HG03135 (cell line): ENCODE results near the gene ANO2.

Experiments used
- ATAC-seq: cut with Tn5 transposase; IDR thresholded peaks from one replicate; pipeline ENCODE4 v1.9.1; 2021; ENCODE audit warnings: mild to moderate bottlenecking, moderate library complexity; ENCODE audit not compliant: unreplicated experiment

ANO2 gene

DNA sequence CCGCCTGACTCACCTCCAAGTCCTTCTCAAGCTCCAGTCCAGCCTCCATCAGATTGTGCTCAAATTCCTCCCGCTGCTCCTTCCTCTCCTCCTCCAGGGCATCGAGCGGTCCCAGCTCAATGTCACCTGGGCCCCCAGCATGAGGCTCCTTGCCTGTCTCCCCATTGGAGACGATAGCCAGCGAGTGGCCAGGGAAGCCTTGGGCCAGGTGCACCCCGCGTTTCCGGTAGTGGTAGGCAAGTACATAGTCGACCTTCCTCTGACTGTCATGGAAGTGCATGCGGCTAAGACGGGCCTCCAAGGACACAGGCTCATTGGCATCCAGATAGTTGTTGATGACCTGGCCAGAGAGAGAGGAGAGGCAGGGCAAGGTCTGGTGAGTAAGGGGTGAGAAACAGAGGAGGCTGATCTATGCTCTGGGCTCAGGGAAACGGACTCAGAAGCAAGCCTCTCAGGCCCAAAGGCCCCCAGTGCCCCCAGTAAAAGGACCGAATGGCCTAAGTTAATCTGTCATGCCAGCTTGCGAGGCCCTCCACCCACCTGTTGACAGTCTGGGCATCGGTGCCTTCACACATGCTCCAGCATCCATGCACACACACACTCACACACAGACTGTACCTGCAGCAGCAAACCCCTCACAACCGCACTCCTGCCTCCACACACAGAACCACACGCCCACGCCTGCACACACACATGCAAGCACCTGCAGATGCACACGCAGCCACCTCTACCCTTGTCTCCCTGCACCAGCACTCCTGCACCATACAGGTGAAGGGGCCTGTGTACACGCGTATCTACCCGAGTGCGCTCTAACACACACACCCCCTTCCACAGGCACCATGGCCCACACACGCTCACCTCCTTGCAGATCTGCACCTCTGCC, 23.8 kb downstream of the ANO2 start:
- ATAC-seq, result no peak

DNA sequence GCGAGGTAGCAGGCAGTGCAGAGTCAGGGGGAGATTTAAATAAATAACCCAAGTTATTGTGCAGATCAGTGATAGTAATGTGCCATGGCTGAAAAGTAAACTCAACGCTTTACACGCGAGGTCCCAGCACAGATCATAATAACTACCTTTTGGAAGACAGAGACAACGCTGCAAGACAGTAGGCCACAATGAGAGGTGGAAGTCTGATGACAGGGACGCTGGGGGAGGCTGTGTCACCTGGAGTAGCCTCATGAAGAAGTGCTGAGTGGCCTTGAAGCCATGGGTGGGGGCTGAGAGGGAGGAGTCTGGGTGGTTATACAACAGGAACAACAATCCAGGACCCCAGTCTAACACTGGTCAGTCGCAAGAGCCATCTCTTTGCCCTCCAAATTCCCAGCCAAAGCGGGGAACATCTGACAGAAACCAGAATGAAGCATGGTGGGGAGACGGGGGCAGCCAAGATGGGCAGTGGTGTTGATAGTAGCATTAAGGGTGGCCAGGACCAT, 28.2 kb downstream of the ANO2 start:
- ATAC-seq, result no peak

DNA sequence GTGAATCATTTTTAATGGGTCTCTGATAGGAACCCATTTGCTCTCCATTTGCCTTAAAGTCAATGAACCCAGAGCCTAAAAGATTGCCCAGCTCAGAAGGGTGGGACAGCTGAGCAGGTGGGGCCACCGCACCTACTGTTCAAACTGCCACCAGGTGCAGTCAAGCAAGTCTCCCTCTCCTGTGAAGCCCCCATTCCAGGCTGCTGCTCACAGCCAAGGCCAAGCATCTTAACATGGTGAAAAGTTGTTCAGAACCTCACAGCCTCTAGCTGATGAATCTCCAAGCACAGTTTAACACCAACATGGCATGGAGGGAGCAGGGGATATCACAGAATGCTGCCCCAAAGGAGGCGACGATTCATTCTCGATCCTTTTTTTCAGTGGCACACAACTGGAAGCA, 29.5 kb downstream of the ANO2 start:
- no peak for ATAC-seq

GRCh38 chr12:5914387-5915149, 30.5 kb downstream of the ANO2 start:
- ATAC-seq, result no peak

DNA sequence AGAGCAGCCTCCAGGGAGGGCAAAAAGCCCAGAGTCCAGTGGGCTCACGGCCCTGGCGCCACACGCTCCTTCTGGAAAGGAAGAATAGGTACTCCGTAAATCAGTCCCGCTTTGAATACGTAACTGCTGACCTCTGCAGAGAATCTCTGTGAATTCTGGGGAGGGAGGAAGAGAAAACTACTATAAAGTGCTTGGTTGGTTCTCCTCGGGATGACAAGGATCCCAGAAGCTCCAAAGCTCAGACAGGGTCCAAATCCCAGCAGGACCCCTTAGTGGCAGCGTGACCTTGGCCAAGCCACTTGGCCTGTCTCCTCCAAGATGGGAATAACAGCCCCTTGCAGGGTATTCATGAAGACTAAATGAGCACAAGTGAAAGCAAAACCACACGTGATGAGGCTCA, 31.7 kb downstream of the ANO2 start:
- ATAC-seq, result no peak

GRCh38 chr12:5912437-5913334, 32.4 kb downstream of the ANO2 start:
- no peak for ATAC-seq

GRCh38 chr12:5912011-5912410, 33.0 kb downstream of the ANO2 start:
- no peak for ATAC-seq

DNA sequence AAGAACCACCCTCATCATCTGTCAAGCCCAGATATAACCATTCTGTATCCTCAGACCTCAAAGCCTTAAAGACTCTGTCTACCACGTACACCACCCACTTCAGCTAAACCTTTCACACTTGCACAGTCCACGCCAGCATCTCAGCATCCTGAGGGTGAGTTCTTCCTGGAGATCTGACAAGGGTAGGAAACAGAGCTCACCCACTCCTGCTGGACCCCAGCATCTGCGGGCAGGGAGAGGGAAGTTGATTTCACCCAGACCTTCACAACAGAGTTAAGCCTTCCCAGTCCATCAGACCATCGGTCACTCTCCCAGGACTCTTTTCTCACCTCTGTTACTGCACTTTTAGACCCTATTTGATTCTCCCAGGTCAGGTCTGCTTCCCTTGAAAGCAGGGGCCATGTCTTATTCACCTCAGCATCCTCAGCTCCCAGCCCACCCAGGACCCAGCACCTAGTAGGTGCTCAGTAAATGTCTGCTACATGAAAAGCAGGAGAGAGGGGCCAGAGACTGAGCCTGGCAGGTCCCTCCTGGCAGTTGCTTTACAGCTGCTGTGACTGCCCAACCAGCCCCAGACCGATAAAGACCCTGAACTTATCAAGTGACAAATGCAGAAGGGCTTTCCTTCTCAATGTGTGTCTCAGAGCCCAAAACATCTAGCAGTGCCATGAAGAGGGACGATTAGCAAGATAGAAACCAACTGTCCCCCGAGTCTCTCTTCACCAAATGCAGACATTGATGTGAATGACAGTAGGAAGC, 34.1 kb downstream of the ANO2 start:
- no peak for ATAC-seq

DNA sequence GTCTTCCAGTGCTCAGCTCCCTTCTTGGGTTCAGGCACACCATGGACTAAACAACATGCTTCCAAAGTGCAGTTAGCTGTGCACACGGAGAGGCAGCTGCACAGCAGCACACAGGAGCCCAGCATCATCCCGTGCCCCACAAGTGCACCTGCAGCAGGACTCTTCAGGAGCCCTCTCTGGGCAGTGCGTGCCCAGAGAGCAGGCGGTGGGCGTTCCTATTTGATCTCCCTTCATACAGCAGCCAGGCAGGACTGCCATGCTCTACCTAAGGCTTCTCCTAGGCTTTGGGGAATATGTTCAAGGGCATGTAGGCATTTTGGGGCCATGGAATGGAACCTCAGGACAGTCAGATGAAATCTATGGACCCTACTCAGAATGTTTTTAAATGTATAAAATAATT, 35.5 kb downstream of the ANO2 start:
- ATAC-seq, result no peak

- no peak for ATAC-seq
These were observed 36.8 kb downstream of the ANO2 start for GRCh38 chr12:5908251-5908650.

DNA sequence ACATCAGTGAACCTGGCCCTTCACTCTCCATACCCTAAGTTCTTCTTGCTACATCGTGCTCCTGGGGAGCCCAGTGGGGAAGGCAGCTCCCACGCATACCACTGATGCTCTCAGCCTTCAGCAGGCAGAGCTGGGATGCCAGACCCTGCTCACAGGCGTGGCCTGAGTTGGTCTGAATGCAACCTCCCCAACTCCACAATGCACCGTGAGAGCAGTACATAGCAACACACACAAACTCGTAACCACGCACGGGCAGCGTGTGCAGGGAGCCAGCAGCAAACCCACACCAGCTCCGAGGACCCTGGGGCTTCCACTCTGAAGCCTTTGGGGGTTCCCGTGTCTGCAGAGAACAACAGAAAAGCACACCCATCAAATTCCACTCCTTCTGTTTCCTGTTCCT, 37.3 kb downstream of the ANO2 start:
- no peak for ATAC-seq

GRCh38 chr12:5905757-5906156, 39.3 kb downstream of the ANO2 start:
- no peak for ATAC-seq

DNA sequence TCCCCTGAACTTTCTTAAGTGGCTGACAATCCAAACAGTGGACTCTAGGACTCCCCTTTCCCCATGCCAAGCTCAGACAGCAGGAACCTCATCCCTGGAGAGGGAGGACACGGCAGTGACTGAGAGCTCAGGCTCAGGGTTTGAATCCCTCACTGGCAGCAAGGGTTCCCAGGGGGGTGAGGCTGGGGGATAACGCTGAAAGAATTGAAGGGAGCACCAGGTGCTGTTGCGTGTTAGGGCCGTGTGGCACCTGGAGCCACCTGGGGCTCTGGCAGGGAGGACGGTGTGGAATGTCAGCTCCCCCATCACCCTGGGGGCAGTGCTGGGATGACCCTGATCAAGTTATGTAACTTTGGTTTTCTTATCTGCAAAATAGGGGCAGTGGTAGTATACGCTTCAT, 40.1 kb downstream of the ANO2 start:
- ATAC-seq, result no peak

DNA sequence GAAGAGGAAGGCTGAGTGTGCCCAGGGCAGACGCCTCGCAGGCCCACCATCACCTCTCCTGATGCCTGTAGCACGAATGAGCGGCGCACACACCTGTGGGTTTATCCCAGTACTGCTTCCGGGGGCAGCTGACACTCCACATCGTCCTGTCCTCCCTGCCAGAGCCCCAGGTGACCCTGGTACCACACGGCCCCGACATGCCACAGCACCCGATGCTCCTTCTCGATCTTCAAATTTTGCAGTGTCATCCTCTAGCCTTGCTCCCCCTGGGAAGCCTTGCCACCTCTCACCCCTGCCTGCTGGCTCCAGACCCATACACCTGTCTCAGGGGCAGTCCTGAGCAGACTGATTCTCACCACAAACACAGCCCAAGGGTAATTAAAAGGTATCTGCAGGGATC, 40.6 kb downstream of the ANO2 start:
- no peak for ATAC-seq

GRCh38 chr12:5902736-5903135, 42.3 kb downstream of the ANO2 start:
- no peak for ATAC-seq

DNA sequence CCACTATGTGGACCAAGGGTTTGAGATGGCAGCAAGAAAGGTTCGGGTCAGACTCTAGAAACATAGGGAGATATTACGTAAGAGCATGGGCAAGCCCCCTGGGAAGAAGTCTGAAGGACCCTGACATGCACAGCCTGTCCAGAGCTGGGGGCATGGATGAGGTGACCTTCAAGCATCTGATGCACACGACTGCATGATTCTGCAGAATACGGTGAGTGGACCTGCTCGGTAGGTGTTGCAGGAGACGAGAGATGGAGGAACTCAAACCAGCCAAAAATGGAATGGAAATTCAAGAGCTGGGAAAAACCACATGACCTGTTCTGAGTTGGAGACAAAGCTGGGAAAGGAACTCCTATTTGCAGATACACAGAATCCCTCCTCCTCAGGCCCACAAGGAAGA, 43.6 kb downstream of the ANO2 start:
- no peak for ATAC-seq

- no peak for ATAC-seq
These were observed 44.4 kb downstream of the ANO2 start for GRCh38 chr12:5900533-5901205.

DNA sequence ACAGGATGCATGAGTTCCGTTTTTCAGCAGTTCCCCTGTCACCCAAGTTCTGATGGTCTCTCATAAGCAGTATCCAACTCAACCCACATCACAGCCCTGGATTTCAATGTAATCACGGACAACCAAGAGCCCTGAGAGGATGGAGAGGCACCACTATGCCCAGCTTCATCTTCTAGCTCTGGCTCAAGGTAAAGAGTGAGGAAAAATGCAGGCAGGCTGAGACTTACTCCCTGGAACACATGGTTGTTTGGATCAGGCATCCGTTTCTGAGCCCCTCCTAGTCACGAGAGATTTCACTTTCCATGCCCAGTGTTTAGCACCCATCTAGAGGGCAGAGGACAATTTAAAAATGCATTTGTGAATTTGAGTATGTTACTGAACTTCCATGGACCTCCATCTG, 45.0 kb downstream of the ANO2 start:
- no peak for ATAC-seq

DNA sequence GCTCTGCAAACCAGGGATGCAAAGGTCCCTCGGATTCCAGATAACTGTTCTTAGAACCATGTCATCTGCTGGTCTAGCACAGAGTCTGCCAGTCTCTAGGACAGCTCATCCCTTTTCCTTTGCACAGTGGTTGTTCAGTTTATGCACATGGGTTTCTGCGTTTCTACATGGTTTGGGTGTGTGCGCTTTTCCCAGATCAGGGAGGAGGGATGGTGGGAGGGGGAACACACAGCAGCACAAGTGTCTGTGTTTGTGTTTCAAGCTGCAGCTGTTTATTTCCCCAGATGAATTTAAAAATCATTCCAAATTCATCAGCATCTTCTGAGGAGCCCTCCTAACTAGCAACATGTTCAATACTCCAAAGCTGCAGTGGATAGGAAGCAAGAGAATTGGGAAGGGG, 45.4 kb downstream of the ANO2 start:
- no peak for ATAC-seq

- ATAC-seq, result no peak
These were observed 46.2 kb downstream of the ANO2 start for GRCh38 chr12:5898874-5899273.
